WI38 (cell line): ENCODE measurements around the gene CPT1B.

Experiments used
- H3K4me3 ChIP-seq: 2 replicates; pipeline ENCODE4 v1.5.1; 2011; ENCODE audit warnings: low read depth, mild to moderate bottlenecking, control low read depth, low read length
- CTCF ChIP-seq: IDR thresholded peaks from 2 replicates; pipeline ENCODE4 v1.5.1; 2012; ENCODE audit warnings: low read depth, mild to moderate bottlenecking, control low read depth, low read length

CPT1B gene

DNA sequence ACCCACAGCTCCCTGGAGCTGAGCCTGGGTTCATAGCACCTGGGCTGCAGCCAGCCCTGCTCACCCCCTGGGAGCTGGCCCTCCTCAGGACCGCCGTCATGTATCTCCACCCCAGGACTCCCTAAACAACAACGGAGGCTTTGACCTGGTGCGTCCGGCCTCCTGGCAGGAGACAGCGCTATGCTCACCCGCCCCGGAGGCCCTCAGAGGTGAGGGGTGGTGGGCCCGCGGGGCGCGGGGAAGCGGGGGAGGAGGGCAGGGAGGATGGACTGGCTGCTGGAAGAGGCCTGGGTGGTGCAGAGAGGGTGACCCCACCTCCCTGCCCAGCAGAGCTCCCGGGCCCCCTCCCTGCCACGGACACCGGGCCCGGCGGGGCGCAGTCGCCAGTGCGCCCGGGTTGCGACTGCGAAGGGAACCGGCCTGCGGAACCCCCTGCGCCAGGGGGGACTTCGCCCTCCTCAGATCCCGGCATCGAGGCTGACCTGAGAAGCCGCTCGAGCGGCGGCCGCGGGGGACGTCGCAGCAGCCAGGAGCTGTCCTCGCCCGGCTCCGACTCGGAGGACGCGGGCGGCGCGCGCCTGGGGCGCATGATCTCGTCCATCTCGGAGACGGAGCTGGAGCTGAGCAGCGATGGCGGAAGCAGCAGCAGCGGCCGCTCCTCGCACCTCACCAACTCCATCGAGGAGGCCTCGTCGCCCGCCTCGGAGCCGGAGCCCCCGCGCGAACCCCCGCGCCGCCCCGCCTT is 25.5 kb upstream of the CPT1B start:
- H3K4me3 ChIP-seq, result no peak overlapping the region
- no peak for TF ChIP-seq CTCF

DNA sequence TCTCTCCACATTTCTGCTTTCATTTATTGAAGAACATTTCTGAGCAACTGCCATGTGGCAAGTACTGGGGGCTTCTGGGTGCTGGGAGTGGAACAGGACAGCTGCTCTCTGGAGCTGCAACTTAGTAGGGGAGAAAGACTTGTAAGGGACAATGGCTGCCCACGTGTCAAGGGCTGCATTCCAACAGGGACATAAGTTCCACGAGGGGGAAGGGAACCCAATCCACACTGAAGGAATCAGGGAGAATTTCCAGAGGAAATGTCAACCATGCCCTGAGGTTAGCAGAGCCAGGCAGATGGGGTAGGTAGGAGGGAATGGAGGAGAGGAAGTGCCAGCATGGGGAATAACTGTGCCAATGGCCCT is 24.1 kb upstream of the CPT1B start:
- H3K4me3 ChIP-seq, result no peak overlapping the region
- no peak for TF ChIP-seq CTCF

DNA sequence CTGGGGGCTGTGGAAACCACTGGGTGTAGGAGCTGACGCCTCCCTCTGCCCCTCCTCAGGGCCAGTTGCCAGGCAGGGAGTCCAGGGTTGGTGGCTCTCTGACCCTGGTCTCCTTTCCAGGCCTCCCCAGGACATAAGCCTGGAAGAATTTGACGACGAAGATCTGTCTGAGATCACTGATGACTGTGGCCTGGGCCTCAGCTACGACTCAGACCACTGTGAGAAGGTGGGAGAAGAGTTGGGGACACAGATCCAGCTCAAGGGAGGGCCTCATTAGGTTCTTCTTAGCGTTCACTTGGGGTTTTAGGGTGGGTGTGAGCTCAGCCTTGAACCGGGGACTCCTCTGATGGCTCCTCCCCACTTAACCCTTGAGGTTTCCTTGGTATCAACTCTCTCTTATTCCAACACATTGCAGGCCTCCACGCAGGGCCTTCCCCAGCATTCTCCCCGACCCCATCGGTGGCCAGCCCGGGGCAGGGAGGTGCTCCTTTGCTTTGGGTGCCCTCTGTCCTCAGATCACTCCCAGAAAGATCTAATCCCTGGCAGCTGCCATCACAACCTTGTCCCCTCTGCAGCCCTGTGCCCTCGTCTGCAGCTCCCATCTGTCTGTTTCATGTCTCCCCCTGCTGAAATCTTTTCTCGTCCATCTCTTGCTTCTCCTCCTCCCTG is 23.6 kb upstream of the CPT1B start:
- no peak for TF ChIP-seq CTCF
- H3K4me3 ChIP-seq, result no peak overlapping the region

DNA sequence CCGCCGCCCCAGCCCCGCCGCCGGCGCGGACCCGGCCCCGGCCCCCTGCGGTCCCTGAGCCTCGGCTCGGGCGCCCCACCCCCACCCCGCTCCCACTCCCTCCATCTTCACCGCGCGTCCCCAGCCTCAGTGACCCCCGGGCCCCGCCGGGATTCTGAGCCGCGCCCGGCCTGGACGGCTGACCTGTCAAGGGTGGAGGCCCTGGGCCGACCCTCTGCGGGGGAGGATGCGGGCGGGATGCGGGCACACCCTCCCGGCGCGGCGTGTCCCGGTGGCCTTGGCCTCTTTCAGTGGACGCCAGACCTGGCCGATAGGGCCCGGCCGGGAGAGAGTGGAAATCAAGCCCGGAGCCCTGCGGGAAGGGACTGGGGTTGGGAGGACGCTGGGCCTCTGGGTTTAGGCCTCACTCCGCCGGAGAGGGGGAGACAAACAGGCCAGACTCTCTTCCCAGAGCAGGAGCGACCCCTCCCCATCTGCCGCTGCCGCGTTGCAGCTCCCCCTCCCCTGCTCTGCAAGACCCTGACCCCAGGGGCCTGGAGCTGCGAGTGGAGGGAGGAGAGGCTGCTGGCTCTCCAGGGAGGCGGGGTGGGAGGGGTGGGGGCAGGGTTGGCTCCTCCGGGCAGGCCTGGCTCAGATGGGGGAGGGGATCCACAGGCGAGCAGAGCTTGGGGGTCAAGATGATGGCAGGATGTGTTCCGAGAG is 22.9 kb upstream of the CPT1B start:
- no peak overlapping the region for H3K4me3 ChIP-seq
- TF ChIP-seq CTCF, result no peak

- TF ChIP-seq CTCF, result no peak
- no peak within 1 kb of the TSS for H3K4me3 ChIP-seq
Observed at GRCh38 chr22:50600538-50600937, 22.3 kb upstream of the CPT1B start, which contains the start of gene MAPK8IP2. Gene MAPK8IP2 (plus strand): TSS chr22:50600793. CDS start chr22:50600819, 26 bp downstream.

- TF ChIP-seq CTCF, result no peak
- H3K4me3 ChIP-seq, result no peak overlapping the region
Observed at GRCh38 chr22:50599816-50600455, 21.7 kb upstream of the CPT1B start.
